Erythroblast (primary cell): ENCODE measurements around the gene C19orf85.
"Not testable (repeated sequence)": the region's sequence is repeated elsewhere in the genome, so short reads cannot be mapped to it uniquely, and the experiment has no call there.

Experiments used
- DNase-seq, 2 experiments: peaks; one replicate each; lab custom pipeline; 2025; lab: John Stamatoyannopoulos, UW
- GATA1 ChIP-seq: IDR thresholded peaks from 2 replicates; pipeline ENCODE4 v1.6.1; 2011; ENCODE audit warnings: low read depth, mild to moderate bottlenecking, control low read depth, low read length, moderate library complexity
- POLR2A ChIP-seq: IDR thresholded peaks from 2 replicates; pipeline ENCODE4 v1.6.1; 2011; ENCODE audit warnings: mild to moderate bottlenecking, low read length

C19orf85 gene

DNA sequence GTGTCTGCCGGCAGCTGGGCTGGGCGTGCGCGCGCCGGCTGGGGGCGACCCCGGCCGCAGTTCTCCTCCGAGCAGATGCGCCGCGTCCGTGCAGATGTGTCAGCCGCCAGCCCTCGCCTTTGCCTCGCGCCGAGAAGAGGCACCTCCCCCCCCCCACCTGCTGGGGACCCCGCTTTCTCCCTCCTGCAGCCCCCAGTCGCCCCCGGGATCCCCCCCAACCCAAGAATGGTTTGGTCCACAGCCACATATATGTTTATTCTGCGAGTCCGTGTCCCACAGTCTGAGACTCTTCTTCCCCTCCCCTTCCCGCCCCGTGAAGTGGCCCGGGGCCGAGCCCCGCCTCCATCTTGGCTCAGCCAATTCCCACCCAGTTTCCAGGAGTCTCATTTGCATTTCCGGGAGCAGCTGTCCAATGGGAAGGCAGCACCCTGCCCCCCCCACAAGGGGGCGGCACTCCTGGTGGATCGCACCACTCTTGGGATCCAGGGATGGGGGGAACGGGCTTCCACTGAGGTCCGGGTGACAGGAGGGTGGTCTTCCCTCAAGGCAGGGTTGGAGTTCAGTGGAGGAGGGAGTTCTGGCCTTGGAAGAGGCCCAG, 11.7 kb downstream of the C19orf85 start:
- DNase-seq = peak; percentile 85 to 88
- TF ChIP-seq GATA1 = no peak
- TF ChIP-seq POLR2A = no peak

DNA sequence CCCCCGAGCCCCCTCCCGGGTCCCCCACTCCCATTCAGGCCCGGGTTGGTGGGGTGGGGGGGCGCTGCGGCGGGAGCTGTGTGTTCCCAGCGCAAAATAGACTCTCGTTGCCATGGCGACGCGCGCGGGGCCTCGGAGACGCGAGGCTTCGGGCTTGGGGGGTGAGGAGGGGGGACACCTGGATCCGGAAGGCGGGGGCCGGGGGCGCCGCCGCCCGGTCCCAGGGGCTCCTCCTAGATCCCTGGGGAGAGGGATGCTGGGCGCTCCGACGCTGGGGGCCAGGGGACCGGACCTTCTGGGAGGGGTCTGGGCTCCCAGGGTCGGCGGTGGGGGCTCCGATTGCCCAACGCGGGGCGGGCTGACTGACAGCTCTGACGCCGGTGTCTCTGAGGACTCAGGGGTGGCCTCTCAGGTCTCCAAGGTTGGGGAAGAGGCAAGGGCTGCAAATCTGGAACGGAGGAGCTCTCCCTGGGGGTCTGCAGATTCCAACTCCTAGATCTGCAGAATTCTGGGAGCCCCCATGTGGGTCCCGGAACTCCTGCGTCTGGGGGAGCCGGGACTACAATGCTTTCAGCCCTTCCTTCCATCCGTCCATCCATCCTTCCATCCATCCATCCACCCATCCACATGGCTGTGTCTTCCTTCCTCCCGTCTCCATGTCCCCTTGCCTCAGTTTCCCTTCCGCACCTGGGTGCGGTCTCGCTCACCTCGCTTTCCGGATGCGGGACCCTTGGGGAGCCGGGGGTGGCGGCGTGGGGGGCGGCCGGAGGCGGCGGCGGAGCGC, 12.4 kb downstream of the C19orf85 start:
- no peak for TF ChIP-seq GATA1
- TF ChIP-seq POLR2A = no peak
- DNase-seq = no peak

DNA sequence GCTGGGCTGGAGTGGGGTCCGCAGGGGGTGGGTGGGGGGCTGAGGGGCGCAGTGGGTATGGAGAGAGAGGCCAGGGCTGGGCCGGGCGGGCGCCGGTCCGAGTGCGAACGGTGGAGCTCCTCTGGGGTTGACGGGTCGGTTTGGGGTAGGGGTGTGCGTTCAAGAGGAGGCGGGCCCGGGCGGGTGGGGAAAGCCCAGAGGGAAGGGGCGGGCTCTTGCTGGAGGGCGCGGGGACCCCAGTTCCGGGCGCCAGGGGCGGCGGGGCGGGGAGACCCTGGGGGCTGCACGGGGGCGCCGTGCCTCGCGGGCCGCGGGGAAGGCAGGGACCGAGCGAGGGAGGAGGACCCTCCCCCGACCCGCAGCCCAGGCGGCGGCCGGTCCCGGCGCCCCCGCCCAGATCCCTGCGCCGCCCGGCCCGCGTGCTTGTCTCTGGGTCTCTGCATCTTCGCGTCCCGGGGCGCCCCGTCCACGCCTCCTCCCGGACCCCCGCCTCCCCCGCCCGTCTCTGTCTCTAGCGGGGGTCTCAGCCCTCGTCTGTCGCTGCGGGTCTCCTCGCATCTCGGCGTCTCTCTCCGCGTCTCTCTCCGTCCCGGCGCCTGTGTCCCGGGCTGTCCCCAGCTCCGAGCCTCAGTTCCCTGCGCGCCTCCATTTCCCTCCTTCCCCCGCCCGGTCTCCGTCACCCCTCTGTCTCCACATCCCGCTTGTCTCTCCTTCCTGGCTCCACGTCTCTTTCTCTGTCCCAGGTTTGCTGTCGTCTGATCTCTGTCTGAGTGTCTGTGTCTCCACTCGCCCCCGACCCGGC, 13.2 kb downstream of the C19orf85 start:
- no peak for DNase-seq
- TF ChIP-seq POLR2A (no peak), GATA1 (no peak)

DNA sequence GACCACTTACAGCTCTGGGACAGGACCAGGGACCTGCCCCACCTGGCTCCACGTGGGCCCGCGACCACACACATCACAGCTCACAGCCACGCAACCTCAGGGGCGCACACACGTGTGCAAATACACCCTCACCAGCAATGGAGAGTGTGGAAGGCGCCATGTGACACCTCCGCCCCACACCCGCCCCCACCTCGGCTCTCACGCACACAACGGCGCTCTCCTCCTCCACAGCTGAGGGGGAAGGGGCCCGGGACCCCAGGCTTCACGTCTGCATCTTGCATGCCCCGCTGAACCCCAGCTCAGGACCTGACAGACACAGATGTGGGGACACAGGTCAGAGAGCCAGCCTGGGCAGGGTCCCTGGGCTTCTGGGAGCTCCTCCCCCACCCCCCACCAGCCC, 15.1 kb downstream of the C19orf85 start:
- TF ChIP-seq GATA1 = no peak
- TF ChIP-seq POLR2A = peak; percentile 5
- DNase-seq = no peak

DNA sequence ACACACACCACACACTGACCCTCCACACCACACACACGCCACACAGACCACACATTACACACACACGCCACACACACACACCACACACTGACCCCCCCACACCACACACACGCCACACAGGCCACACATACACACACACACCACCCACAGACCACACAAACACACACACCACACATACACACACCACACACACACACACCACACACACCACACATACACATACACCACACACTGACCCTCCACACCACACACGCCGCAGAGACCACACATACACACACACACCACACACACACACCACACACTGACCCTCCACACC, 16.4 kb downstream of the C19orf85 start:
- not testable (repeated sequence) for DNase-seq

DNA sequence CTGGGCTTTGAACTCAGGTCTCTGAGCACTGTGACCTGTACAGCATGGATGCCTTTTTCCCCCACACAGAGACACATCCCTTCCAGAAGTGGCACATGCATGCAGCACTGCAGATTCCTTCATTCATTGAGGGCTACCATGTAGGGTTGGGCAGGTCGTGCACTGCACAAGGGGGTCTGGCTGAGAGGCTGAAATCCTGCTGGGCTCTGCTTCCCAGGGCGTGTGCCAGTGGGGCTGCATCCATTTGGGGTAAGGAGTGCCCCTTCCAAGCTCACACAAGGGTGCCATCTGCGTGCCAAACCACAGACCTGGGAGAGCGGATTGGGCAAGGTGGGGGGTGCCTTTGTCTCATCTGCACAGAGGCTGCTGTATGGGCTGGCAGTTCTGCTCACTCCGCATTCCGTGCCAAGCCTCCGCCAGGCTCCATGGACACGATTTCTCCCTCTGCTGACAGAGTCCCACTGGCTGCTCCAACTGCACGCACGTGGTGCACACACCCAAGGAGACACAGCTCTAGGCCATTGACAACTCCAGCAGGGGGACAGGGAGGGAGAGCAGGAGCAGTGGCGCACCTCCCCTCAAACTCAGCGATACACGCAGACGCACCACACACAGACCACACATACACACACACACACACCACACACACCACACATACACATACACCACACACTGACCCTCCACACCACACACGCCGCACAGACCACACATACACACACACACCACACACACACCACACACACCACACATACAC, 17.0 kb downstream of the C19orf85 start:
- peak; percentile 69 to 88 for DNase-seq
- TF ChIP-seq POLR2A (no peak), GATA1 (no peak)

DNA sequence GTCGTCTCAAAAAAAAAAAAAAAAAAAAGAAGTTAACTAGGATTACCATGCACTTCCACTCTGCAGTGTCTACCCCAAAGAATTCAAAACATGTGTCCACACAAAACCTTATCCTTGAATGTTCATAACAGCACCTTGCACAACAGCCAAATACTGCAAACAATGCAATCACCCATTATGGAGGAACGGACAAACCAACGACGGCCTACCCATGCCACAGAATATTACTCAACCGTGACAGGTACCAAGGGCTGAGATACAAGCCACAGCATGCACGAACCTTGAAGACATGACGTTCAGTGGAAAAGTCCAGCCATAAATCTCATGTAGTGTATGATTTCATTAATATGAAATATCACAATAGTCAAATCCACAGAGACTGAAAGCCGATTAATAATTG, 18.5 kb downstream of the C19orf85 start:
- no peak for DNase-seq
- TF ChIP-seq POLR2A (no peak), GATA1 (no peak)

DNA sequence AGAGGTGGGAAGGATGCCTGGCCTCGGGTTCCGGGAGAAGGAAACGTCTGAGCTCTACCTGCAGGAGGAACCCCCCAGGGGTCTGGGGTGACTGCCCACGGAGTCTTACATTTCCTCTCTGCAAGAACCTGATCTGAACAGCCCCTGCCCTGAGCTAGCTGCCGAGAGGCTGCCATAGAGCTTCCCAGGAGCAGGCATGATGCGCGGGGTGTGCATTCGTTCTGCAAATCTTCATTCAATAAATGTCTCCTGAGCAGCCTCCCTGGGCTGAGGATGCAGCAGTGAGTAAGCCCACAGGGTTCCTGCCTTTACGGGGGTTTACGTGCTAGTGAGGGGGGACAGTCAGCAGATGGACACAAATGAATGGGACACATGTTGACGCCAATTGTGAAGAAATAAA, 19.9 kb downstream of the C19orf85 start:
- TF ChIP-seq GATA1 (no peak), POLR2A (no peak)
- DNase-seq = no peak

DNA sequence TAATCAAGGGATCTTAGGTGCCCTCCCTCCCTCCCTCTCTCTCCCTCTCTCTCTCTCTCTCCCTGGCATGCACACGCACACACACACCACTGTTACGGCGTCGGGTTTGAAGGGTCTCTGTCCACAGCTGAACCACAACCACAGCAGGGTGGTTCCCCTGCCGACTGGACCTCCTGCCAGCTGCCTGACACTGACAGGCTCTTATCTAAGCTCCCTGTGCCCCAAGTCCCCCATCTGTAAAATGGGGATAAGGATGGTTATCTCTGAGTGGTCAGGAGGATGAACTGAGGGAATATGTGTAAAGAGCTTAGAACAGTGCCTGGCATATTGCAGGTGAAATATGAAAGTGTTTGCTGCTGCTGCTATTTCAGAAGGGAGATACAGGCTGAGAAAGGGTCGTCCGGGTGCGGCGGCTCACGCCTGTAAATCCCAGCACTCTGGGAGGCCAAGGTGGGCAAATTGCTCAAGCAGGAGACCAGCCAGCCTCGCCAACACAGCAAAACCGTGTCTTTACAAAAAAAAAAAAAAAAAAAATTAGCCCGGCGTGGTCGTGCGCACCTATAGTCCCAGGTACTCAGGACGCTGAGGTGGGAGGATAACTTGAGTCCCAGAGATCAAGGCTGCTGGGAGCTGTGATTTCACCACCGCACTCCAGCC, 20.6 kb downstream of the C19orf85 start:
- TF ChIP-seq GATA1 (peak; percentile 86), POLR2A (peak; percentile 73)
- DNase-seq = peak; percentile 89 to 98

DNA sequence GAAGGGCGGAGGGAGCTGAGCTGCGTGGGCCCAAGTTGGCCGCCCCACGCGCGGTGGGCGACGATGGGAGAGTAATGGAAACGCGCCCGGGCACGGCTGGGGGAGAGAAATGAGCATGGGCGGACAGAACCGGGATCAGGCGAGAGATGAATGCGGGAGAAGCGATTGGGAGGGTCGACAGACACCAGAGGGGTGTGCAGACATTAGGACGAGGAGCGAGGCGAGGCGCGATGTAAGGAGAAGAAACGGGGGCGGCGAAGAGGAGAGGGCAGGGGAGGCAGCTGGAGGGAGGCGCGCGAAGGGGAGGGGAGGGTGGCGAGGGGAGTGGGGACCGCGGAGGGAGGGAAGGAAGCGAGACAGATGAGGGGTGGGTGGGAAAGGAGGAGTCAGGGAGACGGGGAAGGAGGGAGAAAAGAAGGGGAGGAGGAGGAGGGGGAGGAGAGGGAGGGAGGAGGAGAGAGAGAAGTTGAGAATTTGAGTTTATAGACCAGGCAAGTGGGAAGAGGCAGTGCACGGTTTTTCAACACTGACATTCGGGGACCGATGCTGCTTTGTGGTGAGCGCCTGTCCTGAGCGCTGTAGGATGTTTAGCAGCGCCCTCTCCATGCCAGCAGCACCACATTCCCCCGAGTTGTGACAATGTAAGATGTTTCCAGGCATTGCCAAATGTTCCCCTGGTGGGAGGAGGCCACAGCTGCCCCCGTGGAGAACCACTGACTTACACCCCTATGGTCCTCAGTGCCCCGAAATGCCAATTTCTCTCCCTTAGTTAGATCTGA, 21.3 kb downstream of the C19orf85 start, which contains the start of gene SHISA7:
Gene SHISA7 (minus strand): TSS at position 256 of the 779 bp plus-strand sequence. CDS start 437 bp downstream, outside the sequence.
- DNase-seq = peak in 1 of 2 experiments; percentile 88
- TF ChIP-seq GATA1 (no peak), POLR2A (no peak)

DNA sequence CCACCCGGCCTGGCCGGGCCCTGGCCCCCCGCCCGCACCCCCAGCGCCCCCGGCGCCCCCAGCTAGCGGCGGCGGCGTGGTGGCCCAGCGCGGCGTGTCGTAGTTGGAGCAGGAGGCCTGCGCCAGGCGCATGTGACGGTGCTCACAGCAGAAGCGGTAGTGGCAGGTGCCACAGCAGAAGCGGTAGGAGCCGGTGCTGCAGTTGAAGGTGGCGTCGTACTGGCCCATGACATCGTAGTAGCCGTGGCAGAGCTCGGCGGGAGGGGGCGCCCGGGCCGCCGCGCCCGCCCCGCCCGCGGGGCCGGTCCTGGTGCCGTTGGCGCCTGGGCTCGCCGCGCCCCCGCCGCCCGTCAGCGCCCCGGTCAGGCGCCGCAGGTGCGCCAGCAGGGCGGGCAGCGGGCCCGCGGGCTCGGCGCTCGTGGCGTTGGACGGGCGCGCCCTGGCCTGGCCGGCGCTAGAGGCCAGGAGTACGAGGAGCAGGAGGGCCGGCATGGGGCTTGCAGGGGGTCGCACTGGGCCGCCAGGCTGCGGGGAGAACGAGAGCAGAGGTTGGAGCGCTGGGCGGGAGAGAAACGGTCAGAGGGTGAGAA, 22.1 kb downstream of the C19orf85 start:
- DNase-seq = peak; percentile 65 to 74
- TF ChIP-seq GATA1 (no peak), POLR2A (no peak)
